ENCODE measurements around the gene PISD.

Gene PISD

DNA sequence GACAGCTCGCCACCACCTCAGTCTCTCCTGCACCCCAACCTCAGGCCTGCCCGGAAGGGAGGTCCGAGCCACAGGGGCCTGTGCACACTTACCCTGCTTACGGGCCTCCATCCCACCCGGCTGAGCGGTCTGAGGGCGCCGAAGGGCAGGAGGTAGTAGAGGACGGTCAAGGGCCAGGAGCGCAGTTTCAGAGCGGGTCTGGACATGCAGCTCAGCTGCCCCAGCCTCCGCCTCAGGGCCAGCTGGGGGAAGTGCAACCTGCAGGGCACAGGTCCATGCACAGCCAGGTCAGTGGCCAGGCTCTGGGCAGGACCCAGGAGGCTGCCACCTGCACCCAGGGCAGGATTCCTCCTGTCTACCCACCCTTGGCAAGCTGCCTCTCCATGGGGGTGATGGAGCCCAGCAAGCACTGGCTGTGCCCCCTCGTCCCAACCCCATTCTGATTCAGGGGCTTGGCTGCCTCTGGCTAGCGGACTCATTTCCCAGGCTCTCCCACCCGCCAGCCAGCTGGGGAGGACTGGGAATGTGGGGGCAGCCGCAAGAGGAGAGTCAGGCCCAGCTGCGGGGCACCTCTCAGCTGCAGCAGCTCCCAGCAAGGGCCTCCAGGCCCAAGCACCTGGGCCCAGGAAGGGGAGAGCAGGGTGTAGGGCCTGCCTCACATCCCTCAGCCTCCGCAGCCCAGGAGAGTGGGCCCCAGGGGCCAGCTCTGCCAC, 38.3 kb downstream of the PISD start:
- H3K27ac ChIP-seq (replicated peaks): no peak overlapping the region
- no peak for DNase-seq (ENCODE audit: low read depth in 1 of 2, low spot score in 1 of 2)
- H3K4me3 ChIP-seq (replicated peaks; ENCODE audit: insufficient read depth, low read length): no peak overlapping the region
- no peaks in the 10 kb centered on the region for H3K27me3 ChIP-seq (ENCODE audit: insufficient read depth, poor library complexity, severe bottlenecking)
- TF ChIP-seq, protein P1, sequence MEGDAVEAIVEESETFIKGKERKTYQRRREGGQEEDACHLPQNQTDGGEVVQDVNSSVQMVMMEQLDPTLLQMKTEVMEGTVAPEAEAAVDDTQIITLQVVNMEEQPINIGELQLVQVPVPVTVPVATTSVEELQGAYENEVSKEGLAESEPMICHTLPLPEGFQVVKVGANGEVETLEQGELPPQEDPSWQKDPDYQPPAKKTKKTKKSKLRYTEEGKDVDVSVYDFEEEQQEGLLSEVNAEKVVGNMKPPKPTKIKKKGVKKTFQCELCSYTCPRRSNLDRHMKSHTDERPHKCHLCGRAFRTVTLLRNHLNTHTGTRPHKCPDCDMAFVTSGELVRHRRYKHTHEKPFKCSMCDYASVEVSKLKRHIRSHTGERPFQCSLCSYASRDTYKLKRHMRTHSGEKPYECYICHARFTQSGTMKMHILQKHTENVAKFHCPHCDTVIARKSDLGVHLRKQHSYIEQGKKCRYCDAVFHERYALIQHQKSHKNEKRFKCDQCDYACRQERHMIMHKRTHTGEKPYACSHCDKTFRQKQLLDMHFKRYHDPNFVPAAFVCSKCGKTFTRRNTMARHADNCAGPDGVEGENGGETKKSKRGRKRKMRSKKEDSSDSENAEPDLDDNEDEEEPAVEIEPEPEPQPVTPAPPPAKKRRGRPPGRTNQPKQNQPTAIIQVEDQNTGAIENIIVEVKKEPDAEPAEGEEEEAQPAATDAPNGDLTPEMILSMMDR (IDR thresholded peaks at IDR 0.05; ENCODE audit: insufficient read depth, low read length): no peak
- TF ChIP-seq SPI1 (IDR thresholded peaks at IDR 0.05; ENCODE audit: borderline replicate concordance, low read depth): no peak

GRCh38 chr22:31622980-31623379, 39.0 kb downstream of the PISD start:
- no peak overlapping the region for H3K27ac ChIP-seq (replicated peaks)
- no peak overlapping the region for H3K4me3 ChIP-seq (replicated peaks; ENCODE audit: insufficient read depth, low read length)
- TF ChIP-seq, protein P2, sequence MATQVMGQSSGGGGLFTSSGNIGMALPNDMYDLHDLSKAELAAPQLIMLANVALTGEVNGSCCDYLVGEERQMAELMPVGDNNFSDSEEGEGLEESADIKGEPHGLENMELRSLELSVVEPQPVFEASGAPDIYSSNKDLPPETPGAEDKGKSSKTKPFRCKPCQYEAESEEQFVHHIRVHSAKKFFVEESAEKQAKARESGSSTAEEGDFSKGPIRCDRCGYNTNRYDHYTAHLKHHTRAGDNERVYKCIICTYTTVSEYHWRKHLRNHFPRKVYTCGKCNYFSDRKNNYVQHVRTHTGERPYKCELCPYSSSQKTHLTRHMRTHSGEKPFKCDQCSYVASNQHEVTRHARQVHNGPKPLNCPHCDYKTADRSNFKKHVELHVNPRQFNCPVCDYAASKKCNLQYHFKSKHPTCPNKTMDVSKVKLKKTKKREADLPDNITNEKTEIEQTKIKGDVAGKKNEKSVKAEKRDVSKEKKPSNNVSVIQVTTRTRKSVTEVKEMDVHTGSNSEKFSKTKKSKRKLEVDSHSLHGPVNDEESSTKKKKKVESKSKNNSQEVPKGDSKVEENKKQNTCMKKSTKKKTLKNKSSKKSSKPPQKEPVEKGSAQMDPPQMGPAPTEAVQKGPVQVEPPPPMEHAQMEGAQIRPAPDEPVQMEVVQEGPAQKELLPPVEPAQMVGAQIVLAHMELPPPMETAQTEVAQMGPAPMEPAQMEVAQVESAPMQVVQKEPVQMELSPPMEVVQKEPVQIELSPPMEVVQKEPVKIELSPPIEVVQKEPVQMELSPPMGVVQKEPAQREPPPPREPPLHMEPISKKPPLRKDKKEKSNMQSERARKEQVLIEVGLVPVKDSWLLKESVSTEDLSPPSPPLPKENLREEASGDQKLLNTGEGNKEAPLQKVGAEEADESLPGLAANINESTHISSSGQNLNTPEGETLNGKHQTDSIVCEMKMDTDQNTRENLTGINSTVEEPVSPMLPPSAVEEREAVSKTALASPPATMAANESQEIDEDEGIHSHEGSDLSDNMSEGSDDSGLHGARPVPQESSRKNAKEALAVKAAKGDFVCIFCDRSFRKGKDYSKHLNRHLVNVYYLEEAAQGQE (IDR thresholded peaks at IDR 0.05; ENCODE audit: insufficient replicate concordance, low read depth): no peak
- TF ChIP-seq, protein P1 (IDR thresholded peaks at IDR 0.05; ENCODE audit: insufficient read depth, low read length): no peak
- TF ChIP-seq SPI1 (IDR thresholded peaks at IDR 0.05; ENCODE audit: borderline replicate concordance, low read depth) (no peak), GABPA (IDR thresholded peaks at IDR 0.05; ENCODE audit: low read depth) (no peak), POLR2AphosphoS5 (IDR thresholded peaks at IDR 0.05; ENCODE audit: low read depth) (no peak)
- no peaks in the 10 kb centered on the region for H3K27me3 ChIP-seq (ENCODE audit: insufficient read depth, poor library complexity, severe bottlenecking)
- DNase-seq (ENCODE audit: low read depth in 1 of 2, low spot score in 1 of 2): no peak

DNA sequence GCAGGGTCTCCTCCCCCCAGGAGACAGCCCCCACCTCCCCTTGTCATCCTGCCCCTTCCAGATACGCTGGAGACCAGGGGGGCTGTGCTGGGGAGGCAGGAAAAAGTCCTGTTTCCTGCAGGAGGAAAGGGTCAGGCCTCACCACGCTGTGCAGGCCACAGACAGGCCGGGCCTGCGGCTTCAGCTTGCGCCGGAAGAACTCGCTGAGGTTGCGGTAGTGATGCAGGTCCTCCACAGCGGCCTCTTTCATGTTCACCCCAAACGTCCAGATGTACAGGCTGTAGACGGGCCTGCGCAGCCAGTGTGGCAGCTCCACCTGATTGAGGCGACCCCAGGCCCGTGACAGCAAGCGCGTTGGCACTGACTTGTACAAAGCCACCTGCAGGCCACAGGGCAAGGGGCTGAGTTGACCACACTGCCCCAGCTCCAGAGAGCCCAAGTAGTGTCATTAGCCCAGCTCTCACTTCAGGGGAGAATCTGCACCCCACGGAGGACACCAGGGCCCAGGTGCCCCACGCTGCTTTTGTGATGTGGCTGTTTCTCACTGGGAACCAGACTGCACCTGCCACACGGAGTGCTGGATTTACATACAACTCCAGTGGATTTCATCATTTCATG, 40.4 kb downstream of the PISD start:
- Histone ChIP-seq H3K4me3 (replicated peaks; ENCODE audit: insufficient read depth, low read length) (no peak overlapping the region), H3K27me3 (ENCODE audit: insufficient read depth, poor library complexity, severe bottlenecking) (no peaks in the 10 kb centered on the region), H3K27ac (replicated peaks) (no peak overlapping the region)
- DNase-seq (ENCODE audit: low read depth in 1 of 2, low spot score in 1 of 2): no peak
- no peak for TF ChIP-seq GABPA (IDR thresholded peaks at IDR 0.05; ENCODE audit: low read depth)
- no peak for TF ChIP-seq SPI1 (IDR thresholded peaks at IDR 0.05; ENCODE audit: borderline replicate concordance, low read depth)
- TF ChIP-seq, protein P1 (IDR thresholded peaks at IDR 0.05; ENCODE audit: insufficient read depth, low read length): no peak
- no peak for TF ChIP-seq POLR2AphosphoS5 (IDR thresholded peaks at IDR 0.05; ENCODE audit: low read depth)
- TF ChIP-seq, protein P2 (IDR thresholded peaks at IDR 0.05; ENCODE audit: insufficient replicate concordance, low read depth): no peak

All from HL-60 (cell line).